NCI-H1694 (cell line): ENCODE data around the gene FMOD.

ENCODE experiments used
- DNase-seq: peaks from one replicate; lab custom pipeline; 2025; lab: John Stamatoyannopoulos, UW

Gene FMOD

GRCh38 chr1:203351037-203351625 is at the start of gene FMOD:
FMOD (minus strand) TSS chr1:203351122; CDS start chr1:203348270, 2,852 bp downstream.
- DNase-seq = no peak

GRCh38 chr1:203396595-203397194 is 45.8 kb upstream of the FMOD start:
- DNase-seq = no peak

- DNase-seq = no peak
Measured at GRCh38 chr1:203395751-203396150, 44.8 kb upstream of the FMOD start.

GRCh38 chr1:203390298-203390697 is 39.4 kb upstream of the FMOD start:
- no peak for DNase-seq

GRCh38 chr1:203388683-203389082 is 37.8 kb upstream of the FMOD start:
- DNase-seq = no peak

- no peak for DNase-seq
Measured at GRCh38 chr1:203382026-203382425, 31.1 kb upstream of the FMOD start.

- DNase-seq = no peak
Measured at GRCh38 chr1:203381151-203381751, 30.3 kb upstream of the FMOD start.

- DNase-seq = no peak
Measured at GRCh38 chr1:203380420-203381150, 29.7 kb upstream of the FMOD start.

- DNase-seq = no peak
Measured at GRCh38 chr1:203379825-203380224, 28.9 kb upstream of the FMOD start.

GRCh38 chr1:203378556-203379245 is 27.8 kb upstream of the FMOD start:
- DNase-seq = peak; percentile 74

GRCh38 chr1:203373991-203374390 is 23.1 kb upstream of the FMOD start:
- DNase-seq = no peak

- DNase-seq = no peak
Measured at GRCh38 chr1:203373002-203373401, 22.1 kb upstream of the FMOD start.

- DNase-seq = no peak
Measured at GRCh38 chr1:203371288-203371687, 20.4 kb upstream of the FMOD start.

GRCh38 chr1:203369666-203370065 is 18.7 kb upstream of the FMOD start:
- DNase-seq = no peak

- no peak for DNase-seq
Measured at GRCh38 chr1:203368624-203369451, 17.9 kb upstream of the FMOD start.

GRCh38 chr1:203367057-203367456 is 16.1 kb upstream of the FMOD start:
- no peak for DNase-seq

- DNase-seq = no peak
Measured at GRCh38 chr1:203366476-203366875, 15.6 kb upstream of the FMOD start.

- DNase-seq = no peak
Measured at GRCh38 chr1:203364806-203365205, 13.9 kb upstream of the FMOD start.

GRCh38 chr1:203364094-203364801 is 13.3 kb upstream of the FMOD start:
- no peak for DNase-seq

- peak; percentile 77 for DNase-seq
Measured at GRCh38 chr1:203362720-203363025, 11.8 kb upstream of the FMOD start.
